Measurements from ENCODE around the gene SPRR5. TPM values are rescaled to one million over a fixed set of nuclear protein-coding genes. Genes with fewer than 3 reads are reported as not detected.

Gene SPRR5, protein sequence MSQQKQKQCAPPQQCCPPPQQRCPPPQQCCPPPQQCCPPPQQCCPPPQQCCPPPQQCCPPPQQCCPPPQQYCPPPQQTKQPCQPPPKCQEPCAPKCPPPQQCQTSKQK
- not detected in 2 replicates for polyA plus RNA-seq

DNA sequence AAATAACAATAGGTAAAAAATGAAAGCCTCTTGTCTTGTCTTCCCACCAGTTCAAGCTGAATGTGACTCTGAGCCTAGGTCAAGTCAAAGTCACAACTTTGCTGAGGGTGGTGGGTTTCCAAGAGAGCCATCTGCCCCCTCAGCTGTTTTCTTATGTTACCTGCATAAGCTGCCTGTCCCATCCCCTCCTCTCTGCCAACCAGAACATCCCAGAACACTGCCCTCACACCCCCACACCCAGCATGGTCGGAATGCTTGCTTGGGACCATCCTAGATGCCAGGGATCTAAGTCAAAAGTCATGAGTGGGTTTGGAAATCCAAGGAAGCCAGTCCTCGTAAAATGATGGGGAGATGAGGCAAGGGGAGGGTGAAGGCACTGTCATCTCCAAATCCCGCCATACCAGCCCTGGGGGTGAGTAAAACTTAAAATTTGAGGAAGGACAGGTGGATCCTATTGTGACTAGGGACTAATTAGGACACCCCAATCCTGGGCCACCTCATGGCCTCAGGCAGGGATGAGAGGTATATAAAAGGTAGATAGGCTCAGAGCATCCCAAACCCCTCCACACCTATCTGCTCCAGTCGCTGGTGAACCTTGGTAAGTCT lies at the start of gene SPRR5:
TSS of gene SPRR5 (plus strand) at position 556 of the 606 bp plus-strand sequence. CDS start 1,349 bp downstream, outside the sequence.

GRCh38 chr1:152907686-152908601 lies 39.1 kb upstream of the SPRR5 start, which contains the start of gene IVL:
Gene IVL, plus strand, starts transcription at chr1:152908546. Its CDS starts 1,252 bp downstream, at chr1:152909798.

GRCh38 chr1:152970495-152970894 lies 23.5 kb downstream of the SPRR5 start, which contains the start of gene SPRR4:
Gene SPRR4, plus strand, starts transcription at chr1:152970648. Its CDS starts 1,243 bp downstream, at chr1:152971891.

GRCh38 chr1:152983743-152984142 lies 36.7 kb downstream of the SPRR5 start, which contains the start of gene SPRR1A:
Gene SPRR1A, plus strand, starts transcription at chr1:152984081. Its CDS starts 1,150 bp downstream, at chr1:152985231.

Other genes starting within 250 kb of the SPRR5 start
- not detected in 2 replicates for gene LCE2A, start 248.9 kb upstream of the SPRR5 start, polyA plus RNA-seq
- not detected in 2 replicates for gene LCE4A, start 239.0 kb upstream of the SPRR5 start, polyA plus RNA-seq
- gene KPRP, start 189.2 kb upstream of the SPRR5 start, polyA plus RNA-seq, result not detected in 2 replicates
- gene LCE1F, start 172.1 kb upstream of the SPRR5 start, polyA plus RNA-seq, result not detected in 2 replicates
- gene LCE1E, start 160.9 kb upstream of the SPRR5 start, polyA plus RNA-seq, result not detected in 2 replicates
- not detected in 2 replicates for gene LCE1D, start 150.5 kb upstream of the SPRR5 start, polyA plus RNA-seq
- not detected in 2 replicates for gene LCE1C, start 140.6 kb upstream of the SPRR5 start, polyA plus RNA-seq
- gene LCE1B, start 135.2 kb upstream of the SPRR5 start, polyA plus RNA-seq, result not detected in 2 replicates
- gene LCE1A, start 119.7 kb upstream of the SPRR5 start, polyA plus RNA-seq, result not detected in 2 replicates
- not detected in 2 replicates for gene LCE6A, start 104.3 kb upstream of the SPRR5 start, polyA plus RNA-seq
- not detected in 2 replicates for gene LCE7A, start 87.2 kb upstream of the SPRR5 start, polyA plus RNA-seq
- not detected in 2 replicates for gene SMCP, start 68.9 kb upstream of the SPRR5 start, polyA plus RNA-seq
- gene IVL, start 38.7 kb upstream of the SPRR5 start, polyA plus RNA-seq, result not detected in 2 replicates
- gene SPRR4, start 23.4 kb downstream of the SPRR5 start, polyA plus RNA-seq, result not detected in 2 replicates
- gene SPRR1A, start 36.9 kb downstream of the SPRR5 start, polyA plus RNA-seq, result 1.3 TPM in 1 of 2 replicates, not detected in the other
- not detected in 2 replicates for gene SPRR3, start 54.5 kb downstream of the SPRR5 start, polyA plus RNA-seq
- not detected in 2 replicates for gene SPRR1B, start 84.0 kb downstream of the SPRR5 start, polyA plus RNA-seq
- gene SPRR2D, start 93.9 kb downstream of the SPRR5 start, polyA plus RNA-seq, result not detected in 2 replicates
- gene SPRR2A, start 110.3 kb downstream of the SPRR5 start, polyA plus RNA-seq, result not detected in 2 replicates
- gene SPRR2B, start 124.4 kb downstream of the SPRR5 start, polyA plus RNA-seq, result not detected in 2 replicates
- not detected in 2 replicates for gene SPRR2E, start 147.3 kb downstream of the SPRR5 start, polyA plus RNA-seq
- gene SPRR2F, start 166.3 kb downstream of the SPRR5 start, polyA plus RNA-seq, result not detected in 2 replicates
- gene SPRR2G, start 203.7 kb downstream of the SPRR5 start, polyA plus RNA-seq, result not detected in 2 replicates

Measured in Purkinje cell (primary cell).